K562 (cell line): ENCODE measurements around the gene OCA2. TPM values are rescaled to one million over a fixed set of nuclear protein-coding genes. Genes with fewer than 3 reads are reported as not detected.

Experiments
- ATAC-seq: fragments of 200-7000 bp; cut with Tn5 transposase; 3 replicates; pipeline ENCODE4 v1.9.1; 2020; ENCODE audit warnings: moderate library complexity
- BruUV-seq: library from RNA; stranded (reverse); fragments of 400-500 nt; replicated peaks from 2 replicates; lab custom pipeline; 2021; lab: Mats Ljungman, UMichigan
- CTCF ChIA-PET: fragments of 300-600 bp; formaldehyde crosslinking; extraction: SDS; loops from one replicate; lab custom pipeline; 2021; ENCODE audit warnings: low intra/inter-chr PET ratio; lab: Yijun Ruan, JAX
- POLR2A ChIA-PET: fragments of 300-600, 350-650 bp; sonication (Branson Sonifier 250); formaldehyde crosslinking; extraction: SDS; loops from one replicate; lab custom pipeline; 2021; ENCODE audit warnings: antibody characterized with exemption, inconsistent platforms; lab: Yijun Ruan, JAX
- DNase-seq, 4 experiments: peaks; one replicate each; pipeline versions ENCODE4 v3.0.0 to v3.0.0-alpha.2; 2011 to 2018; ENCODE audit warnings: low spot score in 3 of 4, mixed read lengths in 3 of 4; ENCODE audit errors: extremely low read depth in 1 of 4
- FAIRE-seq: peaks from 2 replicates; lab custom pipeline; 2011; peaks lifted over from hg19 to GRCh38; lab: Jason Lieb, UNC
- H2AFZ ChIP-seq: 2 replicates; pipeline ENCODE4 v1.6.0; 2011; ENCODE audit warnings: low read depth, low read length, control low read depth, inconsistent platforms
- H3K27ac ChIP-seq: fragments of 200-600 bp; 3 replicates; pipeline ENCODE4 v1.8.0; 2011; ENCODE audit warnings: low read depth, mild to moderate bottlenecking, control low read depth, inconsistent platforms, low read length, moderate library complexity, mixed read lengths; ENCODE audit errors: extremely low read depth
- H3K27me3 ChIP-seq, 2 experiments: fragments of 300-600 bp in 1 of 2; 2 replicates in 1 of 2; 3 replicates in 1 of 2; pipeline versions ENCODE4 v1.6.0 to v1.8.0; 2011; ENCODE audit warnings: inconsistent platforms in 2 of 2, low read length in 2 of 2, mild to moderate bottlenecking in 1 of 2, mixed read lengths in 1 of 2, moderate library complexity in 1 of 2; ENCODE audit not compliant: control insufficient read depth in 2 of 2, insufficient read depth in 2 of 2
- H3K36me3 ChIP-seq: fragments of 300-600 bp; 3 replicates; pipeline ENCODE4 v1.8.0; 2011; ENCODE audit warnings: mild to moderate bottlenecking, low read length, inconsistent platforms; ENCODE audit not compliant: control insufficient read depth, insufficient read depth
- H3K4me1 ChIP-seq, 2 experiments: fragments of 200-600 bp in 1 of 2; replicated peaks in 1 of 2; 2 replicates in 1 of 2; 3 replicates in 1 of 2; pipeline versions ENCODE4 v1.5.1 to v1.8.0; 2011; ENCODE audit warnings: inconsistent platforms in 2 of 2, low read length in 2 of 2, mild to moderate bottlenecking in 1 of 2, mixed read lengths in 1 of 2, moderate library complexity in 1 of 2; ENCODE audit not compliant: control insufficient read depth in 2 of 2, insufficient read depth in 2 of 2
- H3K4me2 ChIP-seq: 2 replicates; pipeline ENCODE4 v1.6.1; 2011; ENCODE audit warnings: low read length, control low read depth, inconsistent platforms, mixed read lengths; ENCODE audit not compliant: insufficient read depth
- H3K4me3 ChIP-seq: fragments of 200-600 bp; sonication (generic), shearing (Covaris generic); 2 replicates; pipeline ENCODE4 v1.5.1; 2016; ENCODE audit warnings: control low read depth, inconsistent platforms
- H3K79me2 ChIP-seq: fragments of 200-600 bp; 3 replicates; pipeline ENCODE4 v1.8.0; 2011; ENCODE audit warnings: low read length, inconsistent platforms; ENCODE audit not compliant: control insufficient read depth, insufficient read depth
- H3K9ac ChIP-seq, 2 experiments: 2 replicates each; pipeline versions ENCODE4 v1.6.0 to v1.6.1; 2011; ENCODE audit warnings: low read depth in 2 of 2, low read length in 2 of 2, control low read depth in 1 of 2, inconsistent platforms in 1 of 2, mild to moderate bottlenecking in 1 of 2, mixed read lengths in 1 of 2; ENCODE audit not compliant: insufficient read depth in 1 of 2
- H3K9me1 ChIP-seq: one replicate; pipeline ENCODE4 v1.6.0; 2011; ENCODE audit warnings: inconsistent platforms, mild to moderate bottlenecking, low read length, moderate library complexity; ENCODE audit not compliant: control insufficient read depth, insufficient read depth
- H3K9me3 ChIP-seq: replicated peaks from 2 replicates; pipeline ENCODE4 v1.5.1; 2011; ENCODE audit warnings: low read depth, low read length, inconsistent platforms; ENCODE audit not compliant: control insufficient read depth, insufficient read depth
- H4K20me1 ChIP-seq: replicated peaks from 2 replicates; pipeline ENCODE4 v1.6.1; 2011; ENCODE audit warnings: low read length, inconsistent platforms, mixed read lengths; ENCODE audit not compliant: control insufficient read depth, insufficient read depth
- DDX20 ChIP-seq: fragments of 450-650 bp; IDR thresholded peaks from 2 replicates; pipeline ENCODE4 v1.6.1; 2016; ENCODE audit warnings: missing genetic modification characterization, low read depth, mild to moderate bottlenecking, missing compliant biosample characterization, moderate library complexity
- FOXA1 ChIP-seq: fragments of 450-650 bp; IDR thresholded peaks from 2 replicates; pipeline ENCODE4 v1.6.1; 2016; ENCODE audit warnings: mild to moderate bottlenecking, borderline replicate concordance
- HBP1 ChIP-seq: fragments of 450-650 bp; formaldehyde crosslinking; IDR thresholded peaks from 2 replicates; pipeline ENCODE4 v1.4.0; 2022; ENCODE audit warnings: missing genetic modification characterization
- HMG20A ChIP-seq: fragments of 450-650 bp; formaldehyde crosslinking; conservative IDR thresholded peaks from 2 replicates; pipeline ENCODE4 v1.4.0; 2020; ENCODE audit warnings: mild to moderate bottlenecking, mixed read lengths
- HNRNPUL1 ChIP-seq: fragments of 200-400 bp; formaldehyde crosslinking; IDR thresholded peaks from 2 replicates; pipeline ENCODE4 v1.6.1; 2017; ENCODE audit warnings: low read length
- KDM5B ChIP-seq: fragments of 200-600 bp; sonication (generic); IDR thresholded peaks from 2 replicates; pipeline ENCODE4 v1.6.1; 2012; ENCODE audit warnings: low read depth, mild to moderate bottlenecking, moderate library complexity, low read length, control low read depth, inconsistent platforms; ENCODE audit not compliant: insufficient replicate concordance
- MAFF ChIP-seq: IDR thresholded peaks from 2 replicates; pipeline ENCODE4 v1.6.1; 2012; ENCODE audit warnings: low read length, improper control_type of control experiment
- MECOM ChIP-seq: fragments of 250-450 bp; sonication (Bioruptor Pico); IDR thresholded peaks from 2 replicates; pipeline ENCODE4 v1.8.0; 2022; ENCODE audit warnings: inconsistent platforms
- POLR3A ChIP-seq: IDR thresholded peaks from 2 replicates; pipeline ENCODE4 v1.6.1; 2011; ENCODE audit warnings: borderline replicate concordance, mild to moderate bottlenecking, moderate library complexity; ENCODE audit not compliant: insufficient read length, insufficient read depth; ENCODE audit errors: extremely low read depth
- RNF219 ChIP-seq: fragments of 250-450 bp; sonication (Bioruptor Pico); IDR thresholded peaks from 2 replicates; pipeline ENCODE4 v1.5.0; 2022; ENCODE audit warnings: mild to moderate bottlenecking
- SLC30A9 ChIP-seq: fragments of 250-450 bp; sonication (Bioruptor Pico); IDR thresholded peaks from 2 replicates; pipeline ENCODE4 v1.8.0; 2022; ENCODE audit warnings: mild to moderate bottlenecking, moderate library complexity
- SPI1 ChIP-seq: IDR thresholded peaks from 2 replicates; pipeline ENCODE4 v1.6.1; 2011; ENCODE audit warnings: low read depth, low read length, control low read depth, borderline replicate concordance
- STAT5A ChIP-seq: IDR thresholded peaks from 2 replicates; pipeline ENCODE4 v1.6.1; 2012; ENCODE audit warnings: low read length, inconsistent platforms, borderline replicate concordance
- ZNF76 ChIP-seq: fragments of 250-450 bp; sonication (Bioruptor Pico); IDR thresholded peaks from 2 replicates; pipeline ENCODE4 v1.4.0; 2020; ENCODE audit warnings: mild to moderate bottlenecking, moderate library complexity, borderline replicate concordance
- WGBS: fragments of 100-300 bp; shearing (Covaris generic); methylation state at CpG from one replicate; pipeline ENCODE4 v1.1.6; 2016; ENCODE audit warnings: low coverage, mixed read lengths; ENCODE audit not compliant: insufficient coverage; ENCODE audit errors: missing lambda C conversion rate; 5-methylcytosine and 5-hydroxymethylcytosine counted together
- in situ Hi-C: fragments of 300-500 bp; cut with MboI; formaldehyde crosslinking; loops from 4 replicates; pipeline ENCODE4 v1.15.0; 2018; ENCODE audit warnings: inconsistent platforms, mixed read lengths
- intact Hi-C: fragments of 100-400 bp; cut with micrococcal nuclease; formaldehyde crosslinking; loops from 2 replicates; pipeline ENCODE4 v1.14.2; 2022
- polyA plus RNA-seq, 8 experiments: library from polyadenylated mRNA; depleted of rRNA in 4 of 8; stranded (reverse) in 5 of 8; unstranded in 3 of 8; fragments of >200 nt; fragmentation: Nextera tagmentation in 2 of 8; fragmentation: Illumina TruSeq in 1 of 8; extraction: Ambion mirVana in 2 of 8; extraction: Trizol in 1 of 8; gene quantifications; 2 replicates each; pipeline versions ENCODE4 v1.2.1 to v1.2.3, GENCODE V29; 2011 to 2014; ENCODE audit warnings: inconsistent platforms in 1 of 8, missing spikeins in 1 of 8
- total RNA-seq, 7 experiments: library from RNA; depleted of rRNA in 6 of 7; stranded (reverse); fragments of >200 nt in 6 of 7; fragmentation: Illumina TruSeq in 2 of 7; extraction: Trizol in 2 of 7; gene quantifications; 2 replicates each; pipeline versions ENCODE4 v1.2.1 to v1.2.3, GENCODE V29; 2011 to 2021; ENCODE audit warnings: low replicate concordance in 1 of 7
- TF ChIP-seq, protein P1 (sequence below), 3 experiments: fragments of 200-800 bp in 1 of 3; sonication (Bioruptor generic) in 1 of 3; sonication (generic) in 1 of 3; formaldehyde crosslinking in 1 of 3; IDR thresholded peaks; 2 replicates each; pipeline versions ENCODE4 v1.6.1 to v1.8.0; 2016 to 2022; ENCODE audit warnings: mild to moderate bottlenecking in 2 of 3, missing compliant biosample characterization in 2 of 3, missing genetic modification characterization in 2 of 3, missing genetic modification reagents in 1 of 3
- TF ChIP-seq, protein P2 (sequence below): sonication (generic); formaldehyde crosslinking; IDR thresholded peaks from 2 replicates; pipeline ENCODE4 v1.8.0; 2022; ENCODE audit warnings: mild to moderate bottlenecking, low read depth, missing genetic modification reagents

The OCA2 gene
- total and polyA plus RNA-seq, 9 of the 15 experiments (the other 6 are each of a cell fraction or from before 2014, with no cell fraction given), result 0.07 to 0.59 (median 0.17) TPM; not detected in 1

GRCh38 chr15:27863000-27863399 lies 236.1 kb downstream of the OCA2 start (continued):
- TF ChIP-seq HMG20A (CRISPR knock-in tag) (no peak), RNF219 (no peak), HBP1 (no peak), STAT5A (no peak), FOXA1 (no peak)

DNA sequence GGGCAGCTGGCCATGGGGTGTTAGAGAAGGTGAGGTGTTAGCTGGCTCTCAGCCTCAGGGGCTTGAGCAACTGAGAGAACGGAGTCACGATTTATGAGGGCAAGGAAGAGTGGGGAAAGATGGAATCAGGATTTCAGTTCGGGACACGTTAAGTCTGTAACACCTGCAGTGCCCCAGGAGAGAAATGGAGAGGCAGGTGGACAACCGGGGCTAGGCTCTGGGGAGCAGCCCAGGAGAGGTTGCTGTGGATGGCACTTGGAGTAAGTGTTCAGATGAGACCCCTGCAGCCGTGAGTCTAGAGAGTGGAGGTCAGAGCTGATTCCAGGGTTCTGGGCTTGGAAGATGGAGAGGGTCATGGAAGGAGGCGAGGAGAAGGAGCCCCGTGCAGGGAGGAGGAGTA lies 237.9 kb downstream of the OCA2 start:
- H3K9me3 ChIP-seq, result no peaks in the 10 kb centered on the region
- no peak overlapping the region for H3K4me3 ChIP-seq
- H3K27me3 ChIP-seq, result peaks cover 5 to 34% of the 10 kb centered on the region in 2 experiments; a peak in 4 of 5 replicates
- ATAC-seq (no peak), FAIRE-seq (no peak), DNase-seq (no peak)
- H3K9ac ChIP-seq, result no peak overlapping the region
- H3K27ac ChIP-seq, result no peak overlapping the region
- no peaks in the 10 kb centered on the region for H3K79me2 ChIP-seq
- no peak overlapping the region for H3K4me2 ChIP-seq
- POLR2A ChIA-PET, result no interaction called here
- no peaks in the 10 kb centered on the region for H3K9me1 ChIP-seq
- in situ Hi-C loops, result no loop called here
- BruUV-seq, result no TSS peak
- H3K4me1 ChIP-seq, result no peaks in the 10 kb centered on the region
- peaks cover 3% of the 10 kb centered on the region; the same call in 1 of the 2 replicates for H4K20me1 ChIP-seq
- 2% methylated on average over 8 of the region's 8 CpGs for WGBS
- CTCF ChIA-PET, result no interaction called here
- intact Hi-C loops, result no loop called here
- H2AFZ ChIP-seq, result no peak overlapping the region
- H3K36me3 ChIP-seq, result no peaks in the 10 kb centered on the region
- no peak for TF ChIP-seq HNRNPUL1
- TF ChIP-seq SLC30A9, result no peak
- no peak for TF ChIP-seq MECOM (CRISPR knock-in tag)
- TF ChIP-seq KDM5B, result no peak
- no peak for TF ChIP-seq SPI1
- no peak for TF ChIP-seq MAFF
- no peak for TF ChIP-seq POLR3A
- TF ChIP-seq, protein P1, sequence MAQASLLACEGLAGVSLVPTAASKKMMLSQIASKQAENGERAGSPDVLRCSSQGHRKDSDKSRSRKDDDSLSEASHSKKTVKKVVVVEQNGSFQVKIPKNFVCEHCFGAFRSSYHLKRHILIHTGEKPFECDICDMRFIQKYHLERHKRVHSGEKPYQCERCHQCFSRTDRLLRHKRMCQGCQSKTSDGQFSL (CRISPR knock-in tag; IDR thresholded peaks at IDR 0.05), result no peak
- TF ChIP-seq, protein P1 (tag; IDR thresholded peaks at IDR 0.05), result no peak
- no peak for TF ChIP-seq DDX20 (tag)
- TF ChIP-seq ZNF76 (CRISPR knock-in tag), result no peak
- TF ChIP-seq, protein P2, sequence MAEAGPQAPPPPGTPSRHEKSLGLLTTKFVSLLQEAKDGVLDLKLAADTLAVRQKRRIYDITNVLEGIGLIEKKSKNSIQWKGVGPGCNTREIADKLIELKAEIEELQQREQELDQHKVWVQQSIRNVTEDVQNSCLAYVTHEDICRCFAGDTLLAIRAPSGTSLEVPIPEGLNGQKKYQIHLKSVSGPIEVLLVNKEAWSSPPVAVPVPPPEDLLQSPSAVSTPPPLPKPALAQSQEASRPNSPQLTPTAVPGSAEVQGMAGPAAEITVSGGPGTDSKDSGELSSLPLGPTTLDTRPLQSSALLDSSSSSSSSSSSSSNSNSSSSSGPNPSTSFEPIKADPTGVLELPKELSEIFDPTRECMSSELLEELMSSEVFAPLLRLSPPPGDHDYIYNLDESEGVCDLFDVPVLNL (CRISPR knock-in tag), result no peak
